Esophagus (tissue), 2 donors: ENCODE results near the gene MAL. TPM values are rescaled to one million over a fixed set of nuclear protein-coding genes. Genes with fewer than 3 reads are reported as not detected.

Source experiments
- H3K27ac ChIP-seq, 2 donors: one replicate each; pipeline ENCODE4 v1.5.1; 2013; ENCODE audit warnings: low read depth in 2 of 2, mild to moderate bottlenecking in 2 of 2, inconsistent platforms in 1 of 2, low read length in 1 of 2, moderate library complexity in 1 of 2
- H3K27me3 ChIP-seq, 2 donors: one replicate each; pipeline ENCODE4 v1.6.1; 2013; ENCODE audit warnings: low read length in 2 of 2, control low read depth in 1 of 2, mild to moderate bottlenecking in 1 of 2; ENCODE audit not compliant: insufficient read depth in 2 of 2, control insufficient read depth in 1 of 2
- H3K36me3 ChIP-seq, 2 donors: one replicate each; pipeline ENCODE4 v1.6.1; 2013; ENCODE audit warnings: low read length in 1 of 2; ENCODE audit not compliant: control insufficient read depth in 2 of 2, insufficient read depth in 2 of 2
- H3K4me1 ChIP-seq, 2 donors: one replicate each; pipeline ENCODE4 v1.6.1; 2013; ENCODE audit warnings: low read length in 1 of 2; ENCODE audit not compliant: control insufficient read depth in 2 of 2, insufficient read depth in 2 of 2
- H3K4me3 ChIP-seq, 2 donors: one replicate each; pipeline ENCODE4 v1.5.1; 2013; ENCODE audit warnings: low read length in 2 of 2, mild to moderate bottlenecking in 2 of 2, low read depth in 1 of 2, moderate library complexity in 1 of 2
- H3K9me3 ChIP-seq, 2 donors: one replicate each; pipeline ENCODE4 v1.6.1; 2013; ENCODE audit warnings: mild to moderate bottlenecking in 2 of 2, low read depth in 1 of 2, low read length in 1 of 2, moderate library complexity in 1 of 2; ENCODE audit not compliant: control insufficient read depth in 2 of 2, insufficient read depth in 1 of 2
- WGBS, 2 donors: extraction: QIAGEN DNeasy Blood & Tissue Kit; methylation state at CpG; one replicate each; pipeline ENCODE4 v1.1.7; 2013; 5-methylcytosine and 5-hydroxymethylcytosine counted together
- polyA plus RNA-seq, 2 donors: library from polyadenylated mRNA; stranded (reverse); fragments of 200-250 nt; gene quantifications; one replicate each; pipeline ENCODE4 v1.2.3, GENCODE V29; 2013
- donor health status: healthy with polysubstance abuse.
- donor health status: Bipolar disorder and iron deficiency.

The MAL gene
- polyA plus RNA-seq, 2 donors = 1,481 to 3,581 TPM

- H3K4me1 ChIP-seq = peaks cover 0 to 2% of the 10 kb centered on the region in 2 donors
- no peaks in the 10 kb centered on the region for H3K27me3 ChIP-seq
- no peak overlapping the region for H3K27ac ChIP-seq
- H3K9me3 ChIP-seq = no peaks in the 10 kb centered on the region
- H3K4me3 ChIP-seq = no peak overlapping the region
- 80 to 82% methylated on average over 2 of the region's 2 CpGs for WGBS, 2 donors
- H3K36me3 ChIP-seq = no peaks in the 10 kb centered on the region
Measured at GRCh38 chr2:95068256-95068655, 42.7 kb downstream of the MAL start.

- H3K9me3 ChIP-seq = no peaks in the 10 kb centered on the region
- no peaks in the 10 kb centered on the region for H3K4me1 ChIP-seq
- H3K4me3 ChIP-seq = no peak overlapping the region
- H3K27ac ChIP-seq = no peak overlapping the region
- WGBS, 2 donors = 77 to 80% methylated on average over 9 of the region's 9 CpGs
- no peaks in the 10 kb centered on the region for H3K36me3 ChIP-seq
- H3K27me3 ChIP-seq = no peaks in the 10 kb centered on the region
Measured at GRCh38 chr2:95069465-95069864, 44.0 kb downstream of the MAL start.

- no peaks in the 10 kb centered on the region for H3K9me3 ChIP-seq
- 77 to 85% methylated on average over 4 of the region's 4 CpGs for WGBS, 2 donors
- no peak overlapping the region for H3K4me3 ChIP-seq
- H3K27ac ChIP-seq = no peak overlapping the region
- H3K27me3 ChIP-seq = no peaks in the 10 kb centered on the region
- peaks cover 0 to 2% of the 10 kb centered on the region in 2 donors for H3K4me1 ChIP-seq
- no peaks in the 10 kb centered on the region for H3K36me3 ChIP-seq
Measured at GRCh38 chr2:95071856-95072255, 46.3 kb downstream of the MAL start.

GRCh38 chr2:95072424-95072823 lies 46.9 kb downstream of the MAL start:
- H3K4me1 ChIP-seq = peaks cover 2% of the 10 kb centered on the region in 2 donors
- no peak overlapping the region for H3K4me3 ChIP-seq
- no peaks in the 10 kb centered on the region for H3K36me3 ChIP-seq
- H3K27me3 ChIP-seq = no peaks in the 10 kb centered on the region
- no peaks in the 10 kb centered on the region for H3K9me3 ChIP-seq
- WGBS, 2 donors = 80 to 84% methylated on average over 4 of the region's 4 CpGs
- no peak overlapping the region for H3K27ac ChIP-seq

- Histone ChIP-seq H3K27ac (no peak overlapping the region), H3K4me3 (no peak overlapping the region), H3K36me3 (no peaks in the 10 kb centered on the region), H3K9me3 (no peaks in the 10 kb centered on the region), H3K27me3 (no peaks in the 10 kb centered on the region), H3K4me1 (peaks cover 2% of the 10 kb centered on the region in 2 donors)
- 76 to 80% methylated on average over 18 of the region's 18 CpGs for WGBS, 2 donors
Measured at GRCh38 chr2:95073856-95074662, 48.6 kb downstream of the MAL start.

GRCh38 chr2:95074663-95075439 lies 49.3 kb downstream of the MAL start:
- no peaks in the 10 kb centered on the region for H3K9me3 ChIP-seq
- H3K4me3 ChIP-seq = no peak overlapping the region
- H3K4me1 ChIP-seq = peaks cover 2% of the 10 kb centered on the region in 2 donors
- no peaks in the 10 kb centered on the region for H3K36me3 ChIP-seq
- no peaks in the 10 kb centered on the region for H3K27me3 ChIP-seq
- 67 to 70% methylated on average over 15 of the region's 15 CpGs for WGBS, 2 donors
- no peak overlapping the region for H3K27ac ChIP-seq

GRCh38 chr2:95075440-95076132 lies 50.1 kb downstream of the MAL start:
- H3K36me3 ChIP-seq = no peaks in the 10 kb centered on the region
- peaks cover 2% of the 10 kb centered on the region in 2 donors for H3K4me1 ChIP-seq
- H3K27ac ChIP-seq = no peak overlapping the region
- H3K27me3 ChIP-seq = no peaks in the 10 kb centered on the region
- H3K9me3 ChIP-seq = no peaks in the 10 kb centered on the region
- no peak overlapping the region for H3K4me3 ChIP-seq
- WGBS, 2 donors = 75 to 80% methylated on average over 8 of the region's 8 CpGs

- peaks cover 2% of the 10 kb centered on the region in 2 donors for H3K4me1 ChIP-seq
- H3K36me3 ChIP-seq = no peaks in the 10 kb centered on the region
- no peaks in the 10 kb centered on the region for H3K9me3 ChIP-seq
- H3K27me3 ChIP-seq = no peaks in the 10 kb centered on the region
- WGBS, 2 donors = 8% methylated on average over 44 of the region's 44 CpGs
- peak overlapping the region; percentile 50 to 53 for H3K4me3 ChIP-seq
- H3K27ac ChIP-seq = peak overlapping the region in 1 of 2 donors; percentile 59
Measured at GRCh38 chr2:95076705-95077529, 51.4 kb downstream of the MAL start.

GRCh38 chr2:95077530-95077825 lies 52.0 kb downstream of the MAL start:
- Histone ChIP-seq H3K27me3 (no peaks in the 10 kb centered on the region), H3K9me3 (no peaks in the 10 kb centered on the region), H3K4me3 (no peak overlapping the region), H3K4me1 (peaks cover 2% of the 10 kb centered on the region in 2 donors), H3K36me3 (no peaks in the 10 kb centered on the region), H3K27ac (no peak overlapping the region)
- WGBS, 2 donors = 32 to 38% methylated on average over 3 of the region's 3 CpGs
